ENCODE results near the gene PDLIM4. TPM values are rescaled to one million over a fixed set of nuclear protein-coding genes. Genes with fewer than 3 reads are reported as not detected.

Gene PDLIM4
- total RNA-seq, 1 donor from 2014 or later, result 1.2 TPM

GRCh38 chr5:132294728-132295504 is 37.4 kb downstream of the PDLIM4 start:
- intact Hi-C loops (cut with micrococcal nuclease), result loop anchor here (2.0 to 5.0 kb wide), 5 partner anchors 58 to 224 kb away; partner anchors contain the start of genes IRF1 and SLC22A5
- Mint-ChIP-seq H3K36me3 (ENCODE audit: low read depth) (no peaks in the 10 kb centered on the region), H3K27me3 (ENCODE audit: low read depth) (no peaks in the 10 kb centered on the region), H3K4me1 (ENCODE audit: low read depth) (peaks cover 35% of the 10 kb centered on the region), H3K27ac (peak overlapping the region; percentile 89), H3K4me3 (ENCODE audit: low read depth) (peak overlapping the region; percentile 92), H3K9me3 (no peaks in the 10 kb centered on the region)
- peak; percentile 54 for DNase-seq (ENCODE audit: low spot score)

- Mint-ChIP-seq H3K27ac (peak overlapping the region; percentile 35), H3K9me3 (no peaks in the 10 kb centered on the region), H3K4me3 (ENCODE audit: low read depth) (peak overlapping the region; percentile 92), H3K4me1 (ENCODE audit: low read depth) (peaks cover 35% of the 10 kb centered on the region), H3K36me3 (ENCODE audit: low read depth) (no peaks in the 10 kb centered on the region), H3K27me3 (ENCODE audit: low read depth) (no peaks in the 10 kb centered on the region)
- intact Hi-C loops (cut with micrococcal nuclease), result loop anchor here (2.0 kb wide), 1 partner anchor 225 kb away; no protein-coding TSS in a partner anchor
- DNase-seq (ENCODE audit: low spot score), result no peak
Observed at GRCh38 chr5:132295505-132296411, 38.3 kb downstream of the PDLIM4 start.

- Mint-ChIP-seq H3K9me3 (no peaks in the 10 kb centered on the region), H3K36me3 (ENCODE audit: low read depth) (no peaks in the 10 kb centered on the region), H3K4me1 (ENCODE audit: low read depth) (peaks cover 35% of the 10 kb centered on the region), H3K4me3 (ENCODE audit: low read depth) (no peak overlapping the region), H3K27me3 (ENCODE audit: low read depth) (no peaks in the 10 kb centered on the region), H3K27ac (no peak overlapping the region)
- intact Hi-C loops (cut with micrococcal nuclease), result no loop called here
- DNase-seq (ENCODE audit: low spot score), result no peak
Observed at GRCh38 chr5:132296412-132297016, 39.0 kb downstream of the PDLIM4 start.

DNA sequence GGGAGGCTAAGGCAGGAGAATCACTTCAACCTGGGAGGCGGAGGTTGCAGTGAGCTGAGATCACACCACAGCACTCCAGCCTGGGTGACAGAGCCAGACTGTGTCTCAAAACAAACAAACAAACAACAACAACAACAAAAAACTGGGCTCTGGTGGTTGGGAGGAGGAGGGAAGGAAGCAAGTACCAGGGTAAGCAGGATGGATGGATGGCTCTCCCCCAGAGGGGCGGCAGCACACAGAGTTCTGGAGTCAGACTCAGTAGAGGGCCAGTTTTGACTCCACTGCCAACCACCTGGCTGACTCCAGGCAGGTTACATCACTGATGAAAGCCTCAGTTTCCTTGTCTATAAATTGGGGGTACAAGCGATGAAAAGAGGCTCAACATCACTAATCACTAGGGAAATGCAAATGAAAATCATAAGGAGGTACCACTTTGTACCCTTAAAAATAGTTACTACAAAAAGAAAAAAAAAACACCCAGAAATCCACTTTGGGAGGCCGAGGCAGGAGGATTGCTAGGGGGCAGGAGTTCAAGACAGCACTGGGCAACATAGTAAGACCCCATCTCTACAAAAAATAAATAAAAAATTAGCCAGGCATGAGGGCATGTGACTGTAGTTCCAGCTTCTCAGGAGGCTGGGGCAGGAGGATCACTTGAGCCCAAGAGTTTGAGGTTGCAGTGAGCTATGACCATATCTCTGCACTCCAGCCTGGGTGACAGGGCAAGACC is 39.9 kb downstream of the PDLIM4 start:
- no peaks in the 10 kb centered on the region for H3K27me3 Mint-ChIP-seq (ENCODE audit: low read depth)
- no peaks in the 10 kb centered on the region for H3K36me3 Mint-ChIP-seq (ENCODE audit: low read depth)
- DNase-seq (ENCODE audit: low spot score), result no peak
- no peak overlapping the region for H3K27ac Mint-ChIP-seq
- H3K4me1 Mint-ChIP-seq (ENCODE audit: low read depth), result peaks cover 32% of the 10 kb centered on the region
- H3K4me3 Mint-ChIP-seq (ENCODE audit: low read depth), result no peak overlapping the region
- no peaks in the 10 kb centered on the region for H3K9me3 Mint-ChIP-seq
- intact Hi-C loops (cut with micrococcal nuclease), result no loop called here

DNA sequence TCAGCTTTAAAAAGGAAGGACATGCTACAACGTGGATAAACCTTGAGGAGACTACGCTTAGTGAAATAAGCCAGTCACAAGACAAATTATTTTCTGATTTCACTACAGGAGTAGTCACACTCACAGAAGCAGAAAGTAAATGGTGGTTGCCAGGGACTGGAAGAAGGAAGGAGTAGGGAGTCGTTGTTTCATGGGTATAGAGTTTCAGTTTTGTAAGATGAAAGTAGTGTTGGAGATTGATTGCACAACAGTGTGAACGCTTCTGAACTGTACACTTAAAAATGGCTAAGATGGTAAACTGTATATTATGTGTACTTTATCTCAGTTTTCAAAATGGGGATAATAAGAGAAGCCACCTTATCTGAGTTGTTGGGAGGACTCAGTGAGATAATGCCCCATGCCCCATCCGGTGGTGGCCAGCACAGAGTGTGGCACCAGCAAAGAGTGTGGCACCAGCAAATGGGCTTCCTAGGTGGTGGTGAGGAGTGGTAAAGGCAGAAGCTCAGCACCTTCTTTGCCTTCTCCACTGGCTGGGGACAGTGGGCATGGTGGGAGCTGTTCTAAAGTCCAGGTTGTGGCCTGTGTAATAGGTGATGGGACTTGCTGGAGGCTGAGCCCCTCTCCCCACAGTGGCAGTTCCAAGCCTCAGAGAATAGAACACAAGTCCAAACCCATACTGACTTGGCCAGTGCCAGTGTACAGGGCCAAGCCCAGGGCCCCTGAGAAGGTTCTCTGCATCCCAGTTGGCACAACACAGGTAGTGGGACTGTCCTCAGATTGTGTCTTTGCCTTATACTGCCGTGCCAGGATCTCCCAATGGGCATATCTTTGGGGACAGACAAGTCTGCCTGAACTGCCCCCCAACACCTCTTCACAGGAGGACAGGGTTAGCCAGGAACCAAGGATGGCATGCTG is 41.1 kb downstream of the PDLIM4 start:
- Mint-ChIP-seq H3K27me3 (ENCODE audit: low read depth) (no peaks in the 10 kb centered on the region), H3K4me3 (ENCODE audit: low read depth) (no peak overlapping the region), H3K27ac (no peak overlapping the region), H3K4me1 (ENCODE audit: low read depth) (peaks cover 26% of the 10 kb centered on the region), H3K9me3 (no peaks in the 10 kb centered on the region), H3K36me3 (ENCODE audit: low read depth) (peaks cover 2% of the 10 kb centered on the region)
- intact Hi-C loops (cut with micrococcal nuclease), result no loop called here
- no peak for DNase-seq (ENCODE audit: low spot score)

DNA sequence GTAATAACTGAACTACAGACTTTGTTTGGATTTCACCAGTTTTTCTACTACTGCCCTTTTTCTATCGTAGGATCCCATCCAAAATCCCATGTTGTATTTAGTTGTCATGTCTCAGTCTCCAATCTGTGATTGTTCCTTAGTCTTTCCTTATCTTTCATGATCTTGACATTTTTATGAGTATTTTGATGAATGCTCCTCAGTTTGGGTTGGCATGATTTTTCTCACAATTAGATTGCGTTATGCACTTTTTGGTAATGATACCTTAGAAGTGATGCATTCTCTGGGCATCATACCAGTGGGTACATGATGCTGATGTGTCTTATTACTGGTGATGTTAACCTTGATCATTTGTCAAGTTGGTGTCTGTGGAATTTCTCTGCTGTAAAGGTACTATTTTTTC is 42.4 kb downstream of the PDLIM4 start:
- Mint-ChIP-seq H3K4me1 (ENCODE audit: low read depth) (peaks cover 20% of the 10 kb centered on the region), H3K4me3 (ENCODE audit: low read depth) (no peak overlapping the region), H3K27me3 (ENCODE audit: low read depth) (no peaks in the 10 kb centered on the region), H3K27ac (no peak overlapping the region), H3K9me3 (peaks cover 1% of the 10 kb centered on the region), H3K36me3 (ENCODE audit: low read depth) (peaks cover 4% of the 10 kb centered on the region)
- intact Hi-C loops (cut with micrococcal nuclease), result no loop called here
- DNase-seq (ENCODE audit: low spot score), result no peak

DNA sequence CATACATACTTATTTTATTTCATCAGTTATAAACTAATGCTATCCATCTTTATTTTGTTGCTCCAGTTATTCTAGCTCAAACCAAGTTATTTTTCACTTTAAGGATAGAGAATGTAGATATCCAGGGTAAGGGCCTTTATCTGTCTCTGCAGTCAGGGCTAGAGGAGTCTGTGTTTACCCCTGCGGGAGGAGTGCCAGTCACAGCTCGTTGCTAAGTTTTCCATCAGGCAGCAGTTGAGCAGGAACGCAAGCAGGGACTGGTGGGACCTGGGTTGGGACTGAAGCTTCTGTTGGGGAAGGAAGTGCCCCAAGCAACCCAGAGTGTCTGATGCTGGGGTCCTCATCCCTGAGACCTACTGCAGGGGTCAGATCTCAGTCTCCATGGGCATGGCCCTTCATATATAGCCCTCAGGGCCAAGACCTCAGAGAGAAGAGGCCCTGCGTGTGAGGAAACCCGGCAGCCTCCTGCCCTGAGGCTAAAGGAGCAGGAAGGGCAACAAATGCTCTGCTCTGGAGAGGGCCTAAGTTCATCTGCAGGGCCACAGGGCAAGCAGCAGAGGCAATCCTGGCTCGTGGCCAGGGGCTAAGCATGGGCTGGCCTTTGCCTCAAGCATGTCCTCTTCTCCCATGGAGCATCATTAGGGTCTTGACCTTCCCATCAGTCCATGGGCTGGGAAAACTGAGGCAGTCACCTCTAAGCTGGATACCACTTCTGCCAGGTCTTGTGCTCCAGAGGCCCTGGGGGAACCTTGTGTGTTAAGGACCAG is 43.3 kb downstream of the PDLIM4 start:
- Mint-ChIP-seq H3K9me3 (peaks cover 7% of the 10 kb centered on the region), H3K4me3 (ENCODE audit: low read depth) (no peak overlapping the region), H3K36me3 (ENCODE audit: low read depth) (peaks cover 9% of the 10 kb centered on the region), H3K27ac (no peak overlapping the region), H3K27me3 (ENCODE audit: low read depth) (no peaks in the 10 kb centered on the region), H3K4me1 (ENCODE audit: low read depth) (peaks cover 13% of the 10 kb centered on the region)
- DNase-seq (ENCODE audit: low spot score), result no peak
- intact Hi-C loops (cut with micrococcal nuclease), result no loop called here

- Mint-ChIP-seq H3K27ac (no peak overlapping the region), H3K36me3 (ENCODE audit: low read depth) (peaks cover 9% of the 10 kb centered on the region), H3K4me1 (ENCODE audit: low read depth) (peaks cover 8% of the 10 kb centered on the region), H3K9me3 (peaks cover 7% of the 10 kb centered on the region), H3K4me3 (ENCODE audit: low read depth) (no peak overlapping the region), H3K27me3 (ENCODE audit: low read depth) (no peaks in the 10 kb centered on the region)
- DNase-seq (ENCODE audit: low spot score), result no peak
- intact Hi-C loops (cut with micrococcal nuclease), result no loop called here
Observed at GRCh38 chr5:132301344-132302271, 44.1 kb downstream of the PDLIM4 start.

GRCh38 chr5:132302413-132302812 is 44.9 kb downstream of the PDLIM4 start:
- Mint-ChIP-seq H3K27ac (no peak overlapping the region), H3K9me3 (peaks cover 7% of the 10 kb centered on the region), H3K27me3 (ENCODE audit: low read depth) (no peaks in the 10 kb centered on the region), H3K4me3 (ENCODE audit: low read depth) (no peak overlapping the region), H3K4me1 (ENCODE audit: low read depth) (peaks cover 5% of the 10 kb centered on the region), H3K36me3 (ENCODE audit: low read depth) (peaks cover 9% of the 10 kb centered on the region)
- intact Hi-C loops (cut with micrococcal nuclease), result no loop called here
- no peak for DNase-seq (ENCODE audit: low spot score)

- peaks cover 7% of the 10 kb centered on the region for H3K9me3 Mint-ChIP-seq
- H3K4me1 Mint-ChIP-seq (ENCODE audit: low read depth), result no peaks in the 10 kb centered on the region
- H3K27me3 Mint-ChIP-seq (ENCODE audit: low read depth), result no peaks in the 10 kb centered on the region
- no peak for DNase-seq (ENCODE audit: low spot score)
- intact Hi-C loops (cut with micrococcal nuclease), result no loop called here
- peaks cover 9% of the 10 kb centered on the region for H3K36me3 Mint-ChIP-seq (ENCODE audit: low read depth)
- no peak overlapping the region for H3K27ac Mint-ChIP-seq
- no peak overlapping the region for H3K4me3 Mint-ChIP-seq (ENCODE audit: low read depth)
Observed at GRCh38 chr5:132303589-132303988, 46.1 kb downstream of the PDLIM4 start.

All from activated T-helper 2 cell treated with anti-CD3 and anti-CD28 coated beads, Interferon-gamma antibody, Interleukin-2, Interleukin-4, amounts not matched to agents 10 μg/mL and 5 μg/mL and 100 μg/mL, durations not matched to agents 14 hours and 24 hours and 36 hours (primary cell).